B cell (primary cell): ENCODE data around the gene ANKRD33. TPM values are rescaled to one million over a fixed set of nuclear protein-coding genes. Genes with fewer than 3 reads are reported as not detected.

ENCODE experiments used
- ATAC-seq: fragments of 200-7000 bp; cut with Tn5 transposase; one replicate; pipeline ENCODE4 v1.10.0; 2021; ENCODE audit warnings: low read depth, mild to moderate bottlenecking, moderate number of reproducible peaks, moderate library complexity
- CTCF ChIA-PET: fragments of 350-600 bp; sonication (Branson Sonifier 250); formaldehyde crosslinking; loops from one replicate; lab custom pipeline; 2021; ENCODE audit warnings: antibody characterized with exemption, inconsistent platforms; lab: Charles Lee
- POLR2A ChIA-PET: fragments of 350-600 bp; sonication (Branson Sonifier 250); formaldehyde crosslinking; loops from one replicate; lab custom pipeline; 2021; ENCODE audit warnings: antibody characterized with exemption; lab: Charles Lee
- DNase-seq: peaks from one replicate; pipeline ENCODE4 v3.0.0; 2013
- H2AFZ ChIP-seq: 2 replicates; pipeline ENCODE4 v1.6.1; 2012; ENCODE audit warnings: mild to moderate bottlenecking, low read depth, low read length; ENCODE audit not compliant: insufficient read depth, poor library complexity, severe bottlenecking
- H3K27ac ChIP-seq, 2 donors: 1 replicate in 1 of 2; 2 replicates in 1 of 2; pipeline ENCODE4 v1.5.1; 2012 to 2013; ENCODE audit warnings: low read length in 2 of 2, mild to moderate bottlenecking in 2 of 2, moderate library complexity in 1 of 2
- H3K27me3 ChIP-seq, 4 experiments: fragments of 200-600 bp in 1 of 4; sonication (generic) in 1 of 4; replicated peaks in 1 of 4; 1 replicate in 2 of 4; 2 replicates in 2 of 4; pipeline versions ENCODE4 v1.6.1 to v1.7.0; 2013 to 2016; ENCODE audit warnings: low read length in 3 of 4, mild to moderate bottlenecking in 2 of 4, mixed read lengths in 1 of 4, moderate library complexity in 1 of 4; ENCODE audit not compliant: insufficient read depth in 4 of 4, control insufficient read depth in 3 of 4; ENCODE audit errors: control extremely low read depth in 1 of 4
- H3K36me3 ChIP-seq, 2 experiments: replicated peaks in 1 of 2; 1 replicate in 1 of 2; 2 replicates in 1 of 2; pipeline versions ENCODE4 v1.6.1 to v1.7.1; 2013; ENCODE audit warnings: low read length in 1 of 2; ENCODE audit not compliant: insufficient read depth in 2 of 2, control insufficient read depth in 1 of 2; ENCODE audit errors: control extremely low read depth in 1 of 2, extremely low read depth in 1 of 2
- H3K4me1 ChIP-seq, 2 donors: fragments of 200-600 bp in 1 of 2; sonication (generic) in 1 of 2; 1 replicate in 1 of 2; 2 replicates in 1 of 2; pipeline versions ENCODE4 v1.5.1 to v1.6.1; 2013 to 2017; ENCODE audit warnings: low read length in 2 of 2; ENCODE audit not compliant: control insufficient read depth in 2 of 2, insufficient read depth in 2 of 2
- H3K4me2 ChIP-seq: replicated peaks from 2 replicates; pipeline ENCODE3; 2012; ENCODE audit warnings: mild to moderate bottlenecking, low read depth, low read length; ENCODE audit not compliant: poor library complexity, severe bottlenecking
- H3K4me3 ChIP-seq, 5 experiments: fragments of 200-600 bp in 1 of 5; sonication (generic) in 1 of 5; 1 replicate in 3 of 5; 2 replicates in 2 of 5; pipeline versions ENCODE4 v1.5.1 to v1.7.0; 2011 to 2016; ENCODE audit warnings: low read length in 4 of 5, mild to moderate bottlenecking in 4 of 5, low read depth in 2 of 5, control low read depth in 1 of 5, moderate library complexity in 1 of 5; ENCODE audit not compliant: insufficient read depth in 1 of 5; ENCODE audit errors: control extremely low read depth in 1 of 5, extremely low read depth in 1 of 5
- H3K79me2 ChIP-seq: fragments of 200-600 bp; sonication (generic); one replicate; pipeline ENCODE4 v1.6.0; 2016; ENCODE audit warnings: low read length; ENCODE audit not compliant: control insufficient read depth, insufficient read depth
- H3K9ac ChIP-seq: fragments of 200-600 bp; sonication (generic); 2 replicates; pipeline ENCODE4 v1.6.1; 2017; ENCODE audit warnings: mild to moderate bottlenecking, low read length, moderate library complexity
- H3K9me3 ChIP-seq, 3 donors: one replicate each; pipeline versions ENCODE4 v1.6.1 to v1.7.1; 2013; ENCODE audit warnings: low read length in 2 of 3; ENCODE audit not compliant: control insufficient read depth in 2 of 3, insufficient read depth in 1 of 3; ENCODE audit errors: control extremely low read depth in 1 of 3
- H4K20me1 ChIP-seq: 2 replicates; pipeline ENCODE4 v1.6.0; 2012; ENCODE audit warnings: mild to moderate bottlenecking, low read length; ENCODE audit not compliant: insufficient read depth, control insufficient read depth, poor library complexity, severe bottlenecking
- H3K27ac Mint-ChIP-seq: one replicate; pipeline ENCODE4 v1.8.0; 2021; ENCODE audit warnings: mixed read lengths
- H3K27me3 Mint-ChIP-seq: one replicate; pipeline ENCODE4 v1.8.0; 2021; ENCODE audit warnings: mixed read lengths
- H3K4me1 Mint-ChIP-seq: one replicate; pipeline ENCODE4 v1.8.0; 2021; ENCODE audit warnings: mixed read lengths
- H3K4me3 Mint-ChIP-seq: one replicate; pipeline ENCODE4 v1.8.0; 2021; ENCODE audit warnings: mixed read lengths
- H3K9me3 Mint-ChIP-seq: one replicate; pipeline ENCODE4 v1.8.0; 2022; ENCODE audit warnings: mixed read lengths; ENCODE audit not compliant: insufficient read depth
- CTCF ChIP-seq: fragments of 200-600 bp; IDR thresholded peaks from one replicate; pipeline ENCODE4 v1.8.0; 2022; ENCODE audit warnings: antibody characterized with exemption, mild to moderate bottlenecking
- EZH2 ChIP-seq: IDR thresholded peaks from 2 replicates; pipeline ENCODE4 v1.6.1; 2012; ENCODE audit warnings: borderline replicate concordance, low read depth, mild to moderate bottlenecking, moderate library complexity, low read length; ENCODE audit not compliant: insufficient read depth, poor library complexity, severe bottlenecking
- WGBS: methylation state at CpG from one replicate; pipeline ENCODE4 v1.1.5; 2013; ENCODE audit warnings: missing lambda C conversion rate; ENCODE audit not compliant: insufficient coverage; 5-methylcytosine and 5-hydroxymethylcytosine counted together
- intact Hi-C: fragments of 100-400 bp; cut with micrococcal nuclease; formaldehyde crosslinking; loops from one replicate; pipeline ENCODE4 v1.10.0; 2022
- polyA plus RNA-seq: library from polyadenylated mRNA; depleted of rRNA; stranded (reverse); fragments of >200 nt; gene quantifications from 2 replicates; pipeline ENCODE4 v1.2.3, GENCODE V29; 2012
- total RNA-seq, 2 donors: library from RNA; stranded (reverse); fragments of 120-200 nt in 1 of 2; gene quantifications; 1 replicate in 1 of 2; 2 replicates in 1 of 2; pipeline versions ENCODE4 v1.2.3 to v1.2.4, GENCODE V29; 2013 to 2022

The ANKRD33 gene
- total and polyA plus RNA-seq, 2 donors (not counting 1 experiment from before 2014, with no cell fraction given) = not detected

DNA sequence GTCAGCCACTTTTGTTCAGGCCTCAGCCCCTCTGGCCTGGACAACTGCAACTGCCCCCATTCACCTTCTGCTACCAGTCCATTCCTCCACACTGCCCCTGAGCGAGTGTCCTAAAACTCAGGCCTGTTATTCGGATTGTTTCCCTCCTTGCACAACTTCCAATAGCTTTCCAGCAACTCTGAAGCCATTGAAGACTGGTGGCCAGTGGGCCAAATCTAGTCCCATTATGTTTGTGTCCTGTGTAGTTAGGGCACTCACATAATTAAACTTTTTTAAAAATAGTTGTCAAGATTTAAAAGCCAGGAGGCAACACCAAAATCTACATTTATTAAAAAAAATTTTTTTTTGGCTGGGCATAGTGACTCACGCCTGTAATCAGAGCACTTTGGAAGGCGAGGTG is 21.6 kb upstream of the ANKRD33 start:
- 100% methylated on average over 1 of the region's 4 CpGs for WGBS
- H3K4me1 ChIP-seq = peaks cover 33 to 50% of the 10 kb centered on the region in 2 donors
- H3K9me3 ChIP-seq = peaks cover 0 to 11% (median 0%) of the 10 kb centered on the region in 3 donors
- H2AFZ ChIP-seq = no peak overlapping the region
- H3K4me3 ChIP-seq = no peak overlapping the region
- H3K79me2 ChIP-seq = no peaks in the 10 kb centered on the region
- Mint-ChIP-seq H3K27ac (no peak overlapping the region), H3K4me1 (peaks cover 30% of the 10 kb centered on the region), H3K4me3 (no peak overlapping the region), H3K27me3 (peaks cover 69% of the 10 kb centered on the region), H3K9me3 (no peaks in the 10 kb centered on the region)
- CTCF ChIA-PET = interaction anchor here (1.2 kb wide), 1 partner anchor 46 kb away, joined by 3 read pairs; no protein-coding TSS in a partner anchor
- no peaks in the 10 kb centered on the region for H4K20me1 ChIP-seq
- H3K36me3 ChIP-seq = no peaks in the 10 kb centered on the region
- H3K27ac ChIP-seq = no peak overlapping the region
- ATAC-seq (no peak), DNase-seq (no peak)
- intact Hi-C loops = no loop called here
- TF ChIP-seq CTCF (no peak), EZH2 (no peak)
- H3K27me3 ChIP-seq = peaks cover 0 to 84% (median 47%) of the 10 kb centered on the region in 4 experiments
- POLR2A ChIA-PET = no interaction called here
- H3K4me2 ChIP-seq = no peak overlapping the region
- no peak overlapping the region for H3K9ac ChIP-seq

- H3K9me3 ChIP-seq = peaks cover 0 to 11% (median 0%) of the 10 kb centered on the region in 3 donors
- no peak overlapping the region for H3K4me3 Mint-ChIP-seq
- no peak overlapping the region for H3K4me3 ChIP-seq
- CTCF ChIA-PET = interaction anchor here (0.6 to 1.2 kb wide), 2 partner anchors 46 to 271 kb away, joined by 3 read pairs; no protein-coding TSS in a partner anchor
- POLR2A ChIA-PET = no interaction called here
- H3K36me3 ChIP-seq = no peaks in the 10 kb centered on the region
- no peak overlapping the region for H3K9ac ChIP-seq
- no peaks in the 10 kb centered on the region for H3K79me2 ChIP-seq
- H3K9me3 Mint-ChIP-seq = no peaks in the 10 kb centered on the region
- DNase-seq (no peak), ATAC-seq (no peak)
- no peak overlapping the region for H3K4me2 ChIP-seq
- H3K27ac Mint-ChIP-seq = no peak overlapping the region
- intact Hi-C loops = no loop called here
- TF ChIP-seq CTCF (no peak), EZH2 (no peak)
- peaks cover 30% of the 10 kb centered on the region for H3K4me1 Mint-ChIP-seq
- peaks cover 65% of the 10 kb centered on the region for H3K27me3 Mint-ChIP-seq
- H3K27me3 ChIP-seq = peaks cover 0 to 87% (median 45%) of the 10 kb centered on the region in 4 experiments
- H4K20me1 ChIP-seq = no peaks in the 10 kb centered on the region
- H3K4me1 ChIP-seq = peaks cover 33 to 50% of the 10 kb centered on the region in 2 donors
- H2AFZ ChIP-seq = no peak overlapping the region
- H3K27ac ChIP-seq = no peak overlapping the region
- 90% methylated on average over 3 of the region's 8 CpGs for WGBS
Observed at GRCh38 chr12:51866762-51867161, 21.1 kb upstream of the ANKRD33 start.
